Testis (tissue), 3 donors: ENCODE data around the gene SLC22A17. TPM values are rescaled to one million over a fixed set of nuclear protein-coding genes. Genes with fewer than 3 reads are reported as not detected.

Source experiments
- DNase-seq: peaks from one replicate; pipeline ENCODE4 v3.0.0-alpha.2; 2019
- H3K27ac ChIP-seq, 2 donors: fragments of 200-600 bp; sonication (generic); one replicate each; pipeline ENCODE4 v1.5.1; 2019
- H3K27me3 ChIP-seq: fragments of 200-600 bp; sonication (generic); one replicate; pipeline ENCODE4 v1.5.1; 2019
- H3K36me3 ChIP-seq: fragments of 200-600 bp; sonication (generic); one replicate; pipeline ENCODE4 v1.5.1; 2017; ENCODE audit warnings: low read depth; ENCODE audit errors: missing control alignments
- H3K4me1 ChIP-seq: fragments of 200-600 bp; sonication (generic); one replicate; pipeline ENCODE4 v1.5.1; 2019
- H3K4me3 ChIP-seq, 2 donors: fragments of 200-600 bp; sonication (generic); one replicate each; pipeline ENCODE4 v1.5.1; 2017 to 2019
- H3K9me3 ChIP-seq: fragments of 200-600 bp; sonication (generic); one replicate; pipeline ENCODE4 v1.5.1; 2017
- POLR2A ChIP-seq: fragments of 450-650 bp; IDR thresholded peaks from one replicate; pipeline ENCODE4 v1.6.1; 2017; ENCODE audit warnings: antibody characterized with exemption, mild to moderate bottlenecking, moderate library complexity
- WGBS, 2 donors: methylation state at CpG; one replicate each; pipeline ENCODE4 v1.1.5; 2018; 5-methylcytosine and 5-hydroxymethylcytosine counted together
- intact Hi-C: fragments of 100-400 bp; cut with DNase I; formaldehyde crosslinking; loops from one replicate; pipeline ENCODE4 v1.15.1; 2023; ENCODE audit warnings: low total_unique reads
- polyA plus RNA-seq: library from polyadenylated mRNA; stranded (reverse); fragments of 350-450 nt; fragmentation: Illumina TruSeq; extraction: RNeasy Lipid Tissue Mini Kit (QIAGEN cat#74804); gene quantifications from one replicate; pipeline ENCODE4 v1.2.3, GENCODE V29; 2014; ENCODE audit warnings: low read depth, low replicate concordance; ENCODE audit not compliant: insufficient read depth
- total RNA-seq, 2 donors: library from RNA; depleted of rRNA; stranded (reverse); fragments of >200 nt; gene quantifications; one replicate each; pipeline ENCODE4 v1.2.3, GENCODE V29; 2016
- TF ChIP-seq, protein P1 (sequence below), 3 experiments: fragments of 450-650 bp in 2 of 3; fragments of 200-600 bp in 1 of 3; sonication (generic) in 1 of 3; IDR thresholded peaks; one replicate each; pipeline ENCODE4 v1.5.1; 2016 to 2019; ENCODE audit warnings: antibody characterized with exemption in 3 of 3, mild to moderate bottlenecking in 2 of 3, moderate library complexity in 1 of 3

The SLC22A17 gene
- total and polyA plus RNA-seq, 3 donors from 2014 or later = 37.3 to 93.8 (median 56.6) TPM

GRCh38 chr14:23323838-23324454, 28.7 kb downstream of the SLC22A17 start:
- H3K27me3 ChIP-seq = no peaks in the 10 kb centered on the region
- no peaks in the 10 kb centered on the region for H3K36me3 ChIP-seq
- H3K9me3 ChIP-seq = no peaks in the 10 kb centered on the region
- WGBS, 2 donors = 58 to 72% methylated on average over 18 of the region's 18 CpGs
- DNase-seq = no peak
- intact Hi-C loops = no loop called here
- TF ChIP-seq, protein P1, sequence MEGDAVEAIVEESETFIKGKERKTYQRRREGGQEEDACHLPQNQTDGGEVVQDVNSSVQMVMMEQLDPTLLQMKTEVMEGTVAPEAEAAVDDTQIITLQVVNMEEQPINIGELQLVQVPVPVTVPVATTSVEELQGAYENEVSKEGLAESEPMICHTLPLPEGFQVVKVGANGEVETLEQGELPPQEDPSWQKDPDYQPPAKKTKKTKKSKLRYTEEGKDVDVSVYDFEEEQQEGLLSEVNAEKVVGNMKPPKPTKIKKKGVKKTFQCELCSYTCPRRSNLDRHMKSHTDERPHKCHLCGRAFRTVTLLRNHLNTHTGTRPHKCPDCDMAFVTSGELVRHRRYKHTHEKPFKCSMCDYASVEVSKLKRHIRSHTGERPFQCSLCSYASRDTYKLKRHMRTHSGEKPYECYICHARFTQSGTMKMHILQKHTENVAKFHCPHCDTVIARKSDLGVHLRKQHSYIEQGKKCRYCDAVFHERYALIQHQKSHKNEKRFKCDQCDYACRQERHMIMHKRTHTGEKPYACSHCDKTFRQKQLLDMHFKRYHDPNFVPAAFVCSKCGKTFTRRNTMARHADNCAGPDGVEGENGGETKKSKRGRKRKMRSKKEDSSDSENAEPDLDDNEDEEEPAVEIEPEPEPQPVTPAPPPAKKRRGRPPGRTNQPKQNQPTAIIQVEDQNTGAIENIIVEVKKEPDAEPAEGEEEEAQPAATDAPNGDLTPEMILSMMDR (IDR thresholded peaks at IDR 0.05) = no peak
- TF ChIP-seq POLR2A = no peak
- H3K27ac ChIP-seq = peak overlapping the region; percentile 99
- H3K4me3 ChIP-seq = no peak overlapping the region
- H3K4me1 ChIP-seq = peaks cover 43% of the 10 kb centered on the region

GRCh38 chr14:23322568-23323517, 29.8 kb downstream of the SLC22A17 start:
- Histone ChIP-seq H3K4me3 (peak overlapping the region; percentile 96 to 99), H3K4me1 (peaks cover 40% of the 10 kb centered on the region), H3K36me3 (no peaks in the 10 kb centered on the region), H3K27ac (peak overlapping the region; percentile 99), H3K9me3 (no peaks in the 10 kb centered on the region), H3K27me3 (no peaks in the 10 kb centered on the region)
- TF ChIP-seq, protein P1 (IDR thresholded peaks at IDR 0.05) = no peak
- no peak for TF ChIP-seq POLR2A
- DNase-seq = no peak
- intact Hi-C loops = no loop called here
- WGBS, 2 donors = 29 to 33% methylated on average over 10 of the region's 10 CpGs

DNA sequence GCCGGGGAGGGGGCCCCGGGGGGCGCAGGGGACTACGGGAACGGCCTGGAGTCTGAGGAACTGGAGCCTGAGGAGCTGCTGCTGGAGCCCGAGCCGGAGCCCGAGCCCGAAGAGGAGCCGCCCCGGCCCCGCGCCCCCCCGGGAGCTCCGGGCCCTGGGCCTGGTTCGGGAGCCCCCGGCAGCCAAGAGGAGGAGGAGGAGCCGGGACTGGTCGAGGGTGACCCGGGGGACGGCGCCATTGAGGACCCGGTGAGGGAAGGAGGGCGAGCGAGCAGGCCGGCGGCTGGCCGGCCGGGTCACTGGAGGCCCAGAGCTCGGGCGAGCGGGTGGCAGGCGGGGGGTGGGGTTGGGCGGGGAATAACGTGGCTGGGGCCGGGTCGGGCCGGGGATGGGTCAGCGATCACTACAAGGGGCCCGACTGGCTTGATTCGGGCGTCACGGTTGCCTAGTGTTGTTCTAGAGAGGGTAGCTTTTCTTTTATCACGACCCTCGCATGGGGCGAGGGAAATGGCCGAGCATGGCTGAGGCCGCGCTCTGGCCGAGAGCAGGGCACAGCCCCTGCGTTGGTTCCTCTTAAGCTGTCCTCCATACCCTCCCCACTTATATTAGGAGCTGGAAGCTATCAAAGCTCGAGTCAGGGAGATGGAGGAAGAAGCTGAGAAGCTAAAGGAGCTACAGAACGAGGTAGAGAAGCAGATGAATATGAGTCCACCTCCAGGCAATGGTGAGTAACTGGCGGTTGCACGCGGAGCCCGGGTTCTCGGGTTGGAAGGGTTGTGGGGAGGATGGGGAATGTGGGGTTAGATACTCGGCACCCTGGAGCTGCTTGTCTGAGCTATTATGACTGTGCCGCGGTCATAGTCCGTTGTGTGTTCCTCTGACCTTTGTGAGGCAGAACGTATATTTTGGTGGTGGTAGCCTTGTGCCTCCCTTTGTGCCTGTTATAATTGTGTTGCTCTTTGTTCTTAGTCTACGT, 30.8 kb downstream of the SLC22A17 start:
- TF ChIP-seq POLR2A = no peak
- TF ChIP-seq, protein P1 (IDR thresholded peaks at IDR 0.05) = no peak
- Histone ChIP-seq H3K36me3 (no peaks in the 10 kb centered on the region), H3K9me3 (no peaks in the 10 kb centered on the region), H3K4me1 (peaks cover 33% of the 10 kb centered on the region), H3K27ac (peak overlapping the region; percentile 99), H3K27me3 (no peaks in the 10 kb centered on the region), H3K4me3 (peak overlapping the region; percentile 96 to 99)
- intact Hi-C loops = no loop called here
- WGBS, 2 donors = 0% methylated on average over 35 to 39 of the region's 64 CpGs
- DNase-seq = peak; percentile 54

- peak within 1 kb of the TSS; percentile 99 for H3K27ac ChIP-seq
- peaks cover 27% of the 10 kb centered on the region for H3K4me1 ChIP-seq
- intact Hi-C loops = no loop called here
- TF ChIP-seq, protein P1 (IDR thresholded peaks at IDR 0.05) = no peak
- no peak for TF ChIP-seq POLR2A
- H3K36me3 ChIP-seq = no peaks in the 10 kb centered on the region
- H3K9me3 ChIP-seq = no peaks in the 10 kb centered on the region
- peak within 1 kb of the TSS; percentile 96 to 99 for H3K4me3 ChIP-seq
- 3 to 7% methylated on average over 14 to 47 of the region's 63 CpGs for WGBS, 2 donors
- no peaks in the 10 kb centered on the region for H3K27me3 ChIP-seq
- peak; percentile 100 for DNase-seq
These were observed 31.8 kb downstream of the SLC22A17 start, which contains the start of gene PABPN1 for GRCh38 chr14:23320584-23321571. Gene PABPN1 (plus strand): TSS chr14:23321457. CDS start chr14:23321470, 13 bp downstream.
